ENCODE data around the gene NEK7.

DNA sequence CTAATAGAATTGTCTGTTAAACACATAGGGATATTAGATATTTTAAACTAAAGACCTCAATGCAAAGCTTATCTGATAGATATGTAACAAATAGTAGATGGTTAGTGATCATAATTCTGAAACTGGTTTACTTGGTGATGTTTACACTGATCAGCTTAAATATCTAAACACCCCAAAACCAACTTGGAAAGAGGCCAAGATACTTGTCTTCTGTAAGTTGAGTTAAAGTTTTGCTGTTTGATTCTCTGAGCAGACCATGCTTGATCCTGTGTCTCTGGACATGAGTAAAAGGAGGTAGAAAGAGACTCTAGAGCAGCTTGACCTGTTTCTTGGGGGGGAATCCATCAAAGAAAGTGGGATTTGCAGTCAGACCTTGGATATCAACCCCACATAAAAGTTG is 107.5 kb downstream of the NEK7 start:
- TF ChIP-seq ELF4 (IDR thresholded peaks at IDR 0.05), result no peak
- TF ChIP-seq FOXM1 (IDR thresholded peaks at IDR 0.05; ENCODE audit: borderline replicate concordance), result no peak
- TF ChIP-seq SP1 (IDR thresholded peaks at IDR 0.05), result no peak
- TF ChIP-seq FOXA1 (IDR thresholded peaks at IDR 0.05), result no peak
- no peak for TF ChIP-seq ZNF384 (IDR thresholded peaks at IDR 0.05)
- TF ChIP-seq L3MBTL2 (conservative IDR thresholded peaks at IDR 0.05), result no peak
- TF ChIP-seq HDGF (IDR thresholded peaks at IDR 0.05; ENCODE audit: borderline replicate concordance), result no peak
- no peak for TF ChIP-seq BHLHE40 (IDR thresholded peaks at IDR 0.05; ENCODE audit: borderline replicate concordance)
- no peak for TF ChIP-seq FOXK2 (IDR thresholded peaks at IDR 0.05)
